ENCODE measurements around the gene PERM1.
"Not testable (repeated sequence)": the region's sequence is repeated elsewhere in the genome, so short reads cannot be mapped to it uniquely, and the experiment has no call there.

PERM1 gene

GRCh38 chr1:964691-965525 lies 17.0 kb downstream of the PERM1 start:
- DNase-seq: no peak

- DNase-seq: no peak
These were observed 18.0 kb downstream of the PERM1 start for GRCh38 chr1:963746-964525.

GRCh38 chr1:963301-963651 lies 18.6 kb downstream of the PERM1 start:
- no peak for DNase-seq

- no peak for DNase-seq
These were observed 19.3 kb downstream of the PERM1 start for GRCh38 chr1:962381-963300.

GRCh38 chr1:961132-961669 lies 20.7 kb downstream of the PERM1 start:
- peak in 1 of 2 experiments; percentile 41 for DNase-seq

- DNase-seq: peak; percentile 89 to 90
These were observed 21.3 kb downstream of the PERM1 start, which contains the start of gene KLHL17 for GRCh38 chr1:960363-961131. Gene KLHL17, plus strand, starts transcription at chr1:960584. Its CDS starts 110 bp downstream, at chr1:960694.

GRCh38 chr1:959731-960362 lies 22.0 kb downstream of the PERM1 start:
- no peak for DNase-seq

GRCh38 chr1:958823-959730 lies 22.8 kb downstream of the PERM1 start, which contains the start of gene NOC2L:
Gene NOC2L, minus strand, starts transcription at chr1:959256. Its CDS starts 16 bp downstream, at chr1:959240.
- peak; percentile 100 for DNase-seq

GRCh38 chr1:956636-957035 lies 25.3 kb downstream of the PERM1 start:
- DNase-seq: no peak

- no peak for DNase-seq
These were observed 26.4 kb downstream of the PERM1 start for GRCh38 chr1:955474-955873.

GRCh38 chr1:954927-955326 lies 27.0 kb downstream of the PERM1 start:
- DNase-seq: no peak

- no peak for DNase-seq
These were observed 28.2 kb downstream of the PERM1 start for GRCh38 chr1:953524-954320.

GRCh38 chr1:952603-953002 lies 29.3 kb downstream of the PERM1 start:
- DNase-seq: no peak

GRCh38 chr1:952201-952600 lies 29.7 kb downstream of the PERM1 start:
- no peak for DNase-seq

- no peak for DNase-seq
These were observed 30.5 kb downstream of the PERM1 start for GRCh38 chr1:951364-951763.

- no peak for DNase-seq
These were observed 31.0 kb downstream of the PERM1 start for GRCh38 chr1:950881-951280.

GRCh38 chr1:950268-950667 lies 31.6 kb downstream of the PERM1 start:
- DNase-seq: no peak

GRCh38 chr1:947958-948357 lies 33.9 kb downstream of the PERM1 start:
- DNase-seq: no peak

GRCh38 chr1:946811-947210 lies 35.1 kb downstream of the PERM1 start:
- not testable (repeated sequence) for DNase-seq

Measured in activated T-cell treated with anti-CD3 and anti-CD28 coated beads, Interleukin-2, amount 50 U/mL, for 48 hours (primary cell).